Measurements from ENCODE around the gene PAPPA. TPM values are rescaled to one million over a fixed set of nuclear protein-coding genes. Genes with fewer than 3 reads are reported as not detected.
A peak's percentile ranks its signal among the peaks of the same experiment; 100 is the strongest.

Gene PAPPA
- total and polyA plus RNA-seq, 3 experiments from 2014 or later = not detected

DNA sequence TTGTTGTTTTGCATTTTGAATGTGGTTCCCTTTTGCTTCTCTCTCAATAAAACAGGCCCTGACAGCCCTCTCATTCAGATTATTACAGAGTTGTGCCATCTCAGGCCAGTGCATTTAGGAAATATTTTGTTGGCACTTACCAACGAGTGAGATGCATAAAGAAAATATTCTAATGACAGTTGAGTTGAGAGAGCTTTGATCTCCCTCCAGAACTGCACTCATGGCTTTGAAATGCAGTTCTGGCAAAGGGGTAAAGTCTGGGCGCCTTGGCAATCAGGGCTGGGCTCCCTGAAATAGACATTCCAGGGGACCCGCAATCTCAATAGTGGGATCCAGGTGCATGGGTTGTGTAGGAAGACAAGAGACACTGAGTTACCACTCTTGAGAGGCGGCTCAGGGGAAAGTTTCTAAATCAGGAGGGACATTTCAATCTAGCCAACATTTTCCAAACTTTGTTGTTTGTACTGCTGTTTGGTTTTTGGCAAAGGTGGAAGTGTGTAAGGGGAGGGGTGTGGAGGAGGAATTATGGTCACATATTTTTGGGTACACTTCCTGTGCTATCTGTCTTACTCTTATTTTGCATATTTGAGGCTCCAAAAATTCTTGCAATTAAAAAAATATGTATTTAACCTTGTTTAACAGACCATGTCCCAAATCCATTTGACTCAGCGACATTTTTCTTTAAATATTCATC lies 48.8 kb downstream of the PAPPA start:
- H3K9me3 Mint-ChIP-seq = peaks cover 0 to 7% (median 0%) of the 10 kb centered on the region in 5 donors
- Histone ChIP-seq H3K4me3 (ENCODE audit: low read length) (no peak overlapping the region), H3K27me3 (ENCODE audit: insufficient read depth, low read length, poor library complexity, severe bottlenecking) (no peaks in the 10 kb centered on the region), H3K9me3 (ENCODE audit: low read length) (no peaks in the 10 kb centered on the region), H3K4me1 (ENCODE audit: insufficient read depth, low read length) (no peaks in the 10 kb centered on the region), H3K27ac (ENCODE audit: low read depth, low read length) (no peak overlapping the region), H3K36me3 (ENCODE audit: insufficient read depth, low read length) (no peaks in the 10 kb centered on the region)
- CTCF ChIA-PET = interaction anchor here (0.6 kb wide), 1 partner anchor 179 kb away, joined by 3 read pairs; no protein-coding TSS in a partner anchor
- POLR2A ChIA-PET = no interaction called here
- H3K27ac Mint-ChIP-seq = no peak overlapping the region
- no peak overlapping the region for H3K4me3 Mint-ChIP-seq
- peaks cover 0 to 1% (median 0%) of the 10 kb centered on the region in 3 donors for H3K36me3 Mint-ChIP-seq
- H3K27me3 Mint-ChIP-seq = peaks cover 0 to 6% of the 10 kb centered on the region in 2 donors
- DNase-seq = no peak
- no peaks in the 10 kb centered on the region for H3K4me1 Mint-ChIP-seq

DNA sequence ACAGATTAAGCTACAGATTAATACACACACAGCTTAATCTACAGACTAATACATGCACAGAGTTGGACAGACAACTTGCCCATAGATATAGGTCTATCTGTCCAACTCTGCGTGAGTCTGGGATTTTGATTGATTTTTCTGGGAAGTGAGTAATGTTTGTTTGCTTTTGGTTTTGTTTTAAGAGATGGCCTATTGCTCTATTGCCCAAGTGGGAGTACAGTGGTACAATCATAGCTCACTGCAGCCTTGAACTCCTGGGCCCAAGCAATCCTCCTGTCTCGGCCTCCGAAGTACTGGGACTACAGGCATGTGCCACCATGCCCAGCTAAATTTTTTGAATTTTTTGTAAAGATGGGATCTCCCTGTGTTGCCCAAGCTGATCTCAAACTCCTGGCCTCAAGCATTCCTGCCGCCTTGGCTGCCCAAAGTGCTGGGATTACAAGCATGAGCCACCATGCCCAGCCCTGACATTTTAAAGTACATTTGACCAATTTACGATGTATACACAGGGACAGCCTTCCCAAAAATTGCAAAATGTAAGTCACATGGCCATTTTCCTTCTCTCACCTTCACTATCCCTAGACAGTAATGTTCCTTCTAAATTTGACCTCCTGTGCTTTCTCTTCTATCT lies 50.8 kb downstream of the PAPPA start:
- POLR2A ChIA-PET = no interaction called here

DNA sequence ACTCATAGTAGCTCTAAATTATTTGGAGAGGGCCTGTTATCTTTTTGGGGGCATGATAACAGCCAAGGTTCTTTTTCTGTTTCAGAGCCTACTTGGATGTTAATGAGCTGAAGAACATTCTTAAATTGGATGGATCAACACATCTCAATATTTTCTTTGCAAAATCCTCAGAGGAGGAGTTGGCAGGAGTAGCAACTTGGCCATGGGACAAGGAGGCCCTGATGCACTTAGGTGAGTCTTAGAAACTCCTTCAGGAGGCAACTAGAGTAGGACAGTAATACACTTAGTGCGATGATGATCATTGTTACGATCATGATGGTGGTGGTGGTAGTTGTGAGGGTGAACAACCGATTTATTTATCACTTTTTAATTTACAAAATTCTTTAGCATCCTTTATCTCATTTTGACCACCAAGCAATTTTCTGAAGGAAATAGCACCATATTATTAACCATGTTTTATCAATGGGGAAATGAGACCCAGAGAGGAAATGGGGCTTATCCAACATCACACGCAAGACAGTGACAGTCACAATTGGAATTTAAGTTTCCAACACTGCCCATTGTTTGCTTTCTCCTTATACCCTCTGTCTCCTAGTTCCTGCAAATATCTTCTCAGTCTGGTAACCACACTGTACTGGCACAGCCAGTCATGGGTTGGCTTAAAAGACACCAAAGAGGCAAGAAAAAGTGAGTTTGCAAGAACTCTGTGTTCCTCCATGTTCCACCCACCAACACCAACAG lies 54.0 kb downstream of the PAPPA start:
- Histone ChIP-seq H3K9me3 (ENCODE audit: low read length) (no peaks in the 10 kb centered on the region), H3K27ac (ENCODE audit: low read depth, low read length) (no peak overlapping the region), H3K36me3 (ENCODE audit: insufficient read depth, low read length) (no peaks in the 10 kb centered on the region), H3K4me3 (ENCODE audit: low read length) (no peak overlapping the region), H3K27me3 (ENCODE audit: insufficient read depth, low read length, poor library complexity, severe bottlenecking) (no peaks in the 10 kb centered on the region), H3K4me1 (ENCODE audit: insufficient read depth, low read length) (no peaks in the 10 kb centered on the region)
- ChIA-PET POLR2A (no interaction called here), CTCF (no interaction called here)
- H3K27me3 Mint-ChIP-seq = peaks cover 3% of the 10 kb centered on the region in 2 donors
- H3K36me3 Mint-ChIP-seq = no peaks in the 10 kb centered on the region
- no peak overlapping the region for H3K27ac Mint-ChIP-seq
- no peak overlapping the region for H3K4me3 Mint-ChIP-seq
- DNase-seq = no peak
- no peaks in the 10 kb centered on the region for H3K4me1 Mint-ChIP-seq
- peaks cover 0 to 4% (median 3%) of the 10 kb centered on the region in 5 donors for H3K9me3 Mint-ChIP-seq

More for the DNA sequence above, 50.8 kb downstream of the PAPPA start:
- H3K27ac ChIP-seq (ENCODE audit: low read depth, low read length) = no peak overlapping the region
- H3K36me3 Mint-ChIP-seq = peaks cover 0 to under 1% (median 0%) of the 10 kb centered on the region in 3 donors
- H3K27me3 ChIP-seq (ENCODE audit: insufficient read depth, low read length, poor library complexity, severe bottlenecking) = no peaks in the 10 kb centered on the region
- H3K4me1 ChIP-seq (ENCODE audit: insufficient read depth, low read length) = no peaks in the 10 kb centered on the region
- no peak overlapping the region for H3K27ac Mint-ChIP-seq
- CTCF ChIA-PET = no interaction called here
- H3K27me3 Mint-ChIP-seq = peaks cover 0 to 4% of the 10 kb centered on the region in 2 donors
- DNase-seq = no peak
- H3K36me3 ChIP-seq (ENCODE audit: insufficient read depth, low read length) = no peaks in the 10 kb centered on the region
- no peak overlapping the region for H3K4me3 Mint-ChIP-seq
- H3K4me3 ChIP-seq (ENCODE audit: low read length) = no peak overlapping the region
- H3K9me3 Mint-ChIP-seq = peaks cover 0 to 7% (median 0%) of the 10 kb centered on the region in 5 donors
- H3K4me1 Mint-ChIP-seq = no peaks in the 10 kb centered on the region
- no peaks in the 10 kb centered on the region for H3K9me3 ChIP-seq (ENCODE audit: low read length)

DNA sequence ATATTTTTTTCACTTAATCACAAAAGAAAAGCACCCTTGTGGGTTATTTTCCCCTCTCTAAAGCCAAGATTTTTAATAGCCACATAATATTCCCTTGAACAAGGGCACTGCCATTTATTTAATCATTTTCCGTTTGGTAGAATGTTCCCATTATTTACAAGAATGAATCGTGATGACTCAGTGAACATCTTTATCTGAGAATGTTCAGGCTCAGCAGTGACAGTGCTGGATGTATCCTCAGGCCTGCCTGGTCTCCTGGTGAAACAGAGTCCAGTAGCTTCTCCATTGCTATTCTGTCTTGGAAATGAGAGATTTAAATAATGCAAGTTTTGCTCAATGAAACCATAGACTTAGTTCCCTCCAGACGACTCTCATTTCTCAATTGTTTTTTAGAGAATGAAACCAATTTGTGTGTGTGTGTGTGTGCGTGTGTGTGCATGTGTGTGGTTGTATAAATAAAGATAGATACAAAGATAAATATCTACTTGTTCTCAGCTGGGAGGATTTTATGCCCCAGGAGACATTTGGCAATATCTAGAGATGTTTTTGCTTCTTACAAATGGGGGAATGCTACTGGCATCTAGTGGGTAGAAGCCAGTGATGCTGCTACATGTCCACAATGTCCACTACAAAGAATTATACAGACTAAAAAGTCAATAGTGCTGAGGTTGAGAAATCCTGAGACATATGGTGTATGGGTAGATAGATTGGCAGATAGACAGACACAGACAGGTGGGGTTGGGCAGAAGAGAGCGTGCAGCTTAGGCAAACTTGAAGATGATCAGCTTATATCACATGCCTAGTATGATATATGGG lies 55.0 kb downstream of the PAPPA start:
- Histone ChIP-seq H3K27ac (ENCODE audit: low read depth, low read length) (no peak overlapping the region), H3K9me3 (ENCODE audit: low read length) (no peaks in the 10 kb centered on the region), H3K4me3 (ENCODE audit: low read length) (no peak overlapping the region), H3K27me3 (ENCODE audit: insufficient read depth, low read length, poor library complexity, severe bottlenecking) (no peaks in the 10 kb centered on the region), H3K36me3 (ENCODE audit: insufficient read depth, low read length) (no peaks in the 10 kb centered on the region), H3K4me1 (ENCODE audit: insufficient read depth, low read length) (no peaks in the 10 kb centered on the region)
- peaks cover 3% of the 10 kb centered on the region in 2 donors for H3K27me3 Mint-ChIP-seq
- DNase-seq = no peak
- ChIA-PET POLR2A (no interaction called here), CTCF (no interaction called here)
- H3K36me3 Mint-ChIP-seq = no peaks in the 10 kb centered on the region
- no peak overlapping the region for H3K4me3 Mint-ChIP-seq
- no peaks in the 10 kb centered on the region for H3K4me1 Mint-ChIP-seq
- no peak overlapping the region for H3K27ac Mint-ChIP-seq
- peaks cover 0 to 4% (median 3%) of the 10 kb centered on the region in 5 donors for H3K9me3 Mint-ChIP-seq

- no peaks in the 10 kb centered on the region for H3K36me3 Mint-ChIP-seq
- no peaks in the 10 kb centered on the region for H3K4me1 Mint-ChIP-seq
- H3K4me3 Mint-ChIP-seq = no peak overlapping the region
- H3K27me3 Mint-ChIP-seq = peaks cover 0 to 3% of the 10 kb centered on the region in 2 donors
- POLR2A ChIA-PET = no interaction called here
- no peak overlapping the region for H3K27ac ChIP-seq (ENCODE audit: low read depth, low read length)
- no peaks in the 10 kb centered on the region for H3K4me1 ChIP-seq (ENCODE audit: insufficient read depth, low read length)
- H3K9me3 ChIP-seq (ENCODE audit: low read length) = no peaks in the 10 kb centered on the region
- peaks cover 0 to 4% (median 3%) of the 10 kb centered on the region in 5 donors for H3K9me3 Mint-ChIP-seq
- no peak overlapping the region for H3K4me3 ChIP-seq (ENCODE audit: low read length)
- H3K27ac Mint-ChIP-seq = no peak overlapping the region
- DNase-seq = no peak
- no peaks in the 10 kb centered on the region for H3K36me3 ChIP-seq (ENCODE audit: insufficient read depth, low read length)
- no peaks in the 10 kb centered on the region for H3K27me3 ChIP-seq (ENCODE audit: insufficient read depth, low read length, poor library complexity, severe bottlenecking)
- CTCF ChIA-PET = no interaction called here
Observed at GRCh38 chr9:116209414-116210116, 56.0 kb downstream of the PAPPA start.

- H3K4me1 ChIP-seq (ENCODE audit: insufficient read depth, low read length) = no peaks in the 10 kb centered on the region
- H3K27me3 Mint-ChIP-seq = peaks cover 3% of the 10 kb centered on the region in 2 donors
- no peaks in the 10 kb centered on the region for H3K9me3 ChIP-seq (ENCODE audit: low read length)
- no peak for DNase-seq
- peak overlapping the region in 1 of 8 donors; percentile 7 for H3K27ac Mint-ChIP-seq
- H3K4me3 ChIP-seq (ENCODE audit: low read length) = no peak overlapping the region
- ChIA-PET POLR2A (no interaction called here), CTCF (no interaction called here)
- H3K36me3 ChIP-seq (ENCODE audit: insufficient read depth, low read length) = no peaks in the 10 kb centered on the region
- no peaks in the 10 kb centered on the region for H3K36me3 Mint-ChIP-seq
- H3K27ac ChIP-seq (ENCODE audit: low read depth, low read length) = no peak overlapping the region
- H3K27me3 ChIP-seq (ENCODE audit: insufficient read depth, low read length, poor library complexity, severe bottlenecking) = no peaks in the 10 kb centered on the region
- H3K4me3 Mint-ChIP-seq = no peak overlapping the region
- H3K9me3 Mint-ChIP-seq = peaks cover 0 to 5% (median 0%) of the 10 kb centered on the region in 5 donors
- no peaks in the 10 kb centered on the region for H3K4me1 Mint-ChIP-seq
Observed at GRCh38 chr9:116212986-116213692, 59.5 kb downstream of the PAPPA start.

- no peaks in the 10 kb centered on the region for H3K36me3 Mint-ChIP-seq
- H3K27ac ChIP-seq (ENCODE audit: low read depth, low read length) = no peak overlapping the region
- H3K4me1 ChIP-seq (ENCODE audit: insufficient read depth, low read length) = no peaks in the 10 kb centered on the region
- H3K9me3 Mint-ChIP-seq = peaks cover 0 to 5% (median 0%) of the 10 kb centered on the region in 5 donors
- no peaks in the 10 kb centered on the region for H3K36me3 ChIP-seq (ENCODE audit: insufficient read depth, low read length)
- no peak overlapping the region for H3K4me3 Mint-ChIP-seq
- no peaks in the 10 kb centered on the region for H3K27me3 ChIP-seq (ENCODE audit: insufficient read depth, low read length, poor library complexity, severe bottlenecking)
- H3K27me3 Mint-ChIP-seq = peaks cover 3% of the 10 kb centered on the region in 2 donors
- POLR2A ChIA-PET = no interaction called here
- no peaks in the 10 kb centered on the region for H3K9me3 ChIP-seq (ENCODE audit: low read length)
- DNase-seq = no peak
- no peaks in the 10 kb centered on the region for H3K4me1 Mint-ChIP-seq
- H3K4me3 ChIP-seq (ENCODE audit: low read length) = no peak overlapping the region
- CTCF ChIA-PET = no interaction called here
- H3K27ac Mint-ChIP-seq = no peak overlapping the region
Observed at GRCh38 chr9:116213693-116214047, 60.1 kb downstream of the PAPPA start.
